A673 (cell line): ENCODE measurements around the gene NOM1. TPM values are rescaled to one million over a fixed set of nuclear protein-coding genes. Genes with fewer than 3 reads are reported as not detected.
A peak's percentile ranks its signal among the peaks of the same experiment; 100 is the strongest.
"Not testable (repeated sequence)": the region's sequence is repeated elsewhere in the genome, so short reads cannot be mapped to it uniquely, and the experiment has no call there.

Source experiments
- BruUV-seq: library from RNA; stranded (reverse); fragments of 400-500 nt; replicated peaks from 2 replicates; lab custom pipeline; 2021; lab: Mats Ljungman, UMichigan
- CTCF ChIA-PET: fragments of 300-600 bp; sonication (Branson Sonifier 250); formaldehyde crosslinking; loops from one replicate; lab custom pipeline; 2022; ENCODE audit warnings: antibody characterized with exemption; lab: Charles Lee
- POLR2A ChIA-PET: fragments of 300-600 bp; sonication (Branson Sonifier 250); formaldehyde crosslinking; loops from one replicate; lab custom pipeline; 2022; ENCODE audit warnings: antibody characterized with exemption; ENCODE audit not compliant: low non-redundant PET; lab: Charles Lee
- DNase-seq: peaks from one replicate; pipeline ENCODE4 v3.0.0-alpha.2; 2015; ENCODE audit warnings: low spot score
- H3K27ac ChIP-seq: fragments of 200-600 bp; sonication (generic); 2 replicates; pipeline ENCODE4 v1.5.1; 2016; ENCODE audit warnings: mixed run types, low read depth, mild to moderate bottlenecking, mixed read lengths, antibody characterized with exemption, low read length; ENCODE audit not compliant: poor library complexity, severe bottlenecking
- H3K27me3 ChIP-seq: fragments of 200-600 bp; sonication (generic); replicated peaks from 2 replicates; pipeline ENCODE4 v1.6.1; 2017; ENCODE audit warnings: mixed run types, low read depth, mild to moderate bottlenecking, mixed read lengths, antibody characterized with exemption, low read length; ENCODE audit not compliant: insufficient read depth, poor library complexity
- H3K36me3 ChIP-seq: fragments of 200-600 bp; sonication (generic); 2 replicates; pipeline ENCODE4 v1.6.1; 2016; ENCODE audit warnings: mixed run types, mild to moderate bottlenecking, mixed read lengths, antibody characterized with exemption, low read length; ENCODE audit not compliant: insufficient read depth, poor library complexity, severe bottlenecking
- H3K4me1 ChIP-seq: fragments of 200-600 bp; sonication (generic); 2 replicates; pipeline ENCODE4 v1.6.1; 2017; ENCODE audit warnings: mixed run types, mild to moderate bottlenecking, mixed read lengths, antibody characterized with exemption, low read length; ENCODE audit not compliant: insufficient read depth, poor library complexity, severe bottlenecking
- H3K4me3 ChIP-seq: fragments of 200-600 bp; sonication (generic); 2 replicates; pipeline ENCODE4 v1.5.1; 2016; ENCODE audit warnings: low read depth, mixed run types, mild to moderate bottlenecking, mixed read lengths, low read length; ENCODE audit not compliant: poor library complexity, severe bottlenecking
- H3K9me3 ChIP-seq: fragments of 200-600 bp; sonication (generic); 2 replicates; pipeline ENCODE4 v1.6.1; 2016; ENCODE audit warnings: mixed run types, low read depth, mild to moderate bottlenecking, mixed read lengths, antibody characterized with exemption, low read length; ENCODE audit not compliant: poor library complexity, severe bottlenecking
- CTCF ChIP-seq: fragments of 300-800, 200-600 bp; sonication (generic); conservative IDR thresholded peaks from 2 replicates; pipeline ENCODE4 v1.5.1; 2017; ENCODE audit warnings: low read depth, mild to moderate bottlenecking, antibody characterized with exemption, low read length, moderate library complexity, mixed read lengths
- EZH2 ChIP-seq: fragments of 200-600 bp; sonication (generic); IDR thresholded peaks from 2 replicates; pipeline ENCODE4 v1.6.1; 2017; ENCODE audit warnings: borderline replicate concordance, low read depth, mild to moderate bottlenecking, mixed read lengths, antibody characterized with exemption, low read length; ENCODE audit not compliant: poor library complexity, severe bottlenecking
- intact Hi-C: fragments of 100-400 bp; cut with micrococcal nuclease; formaldehyde crosslinking; loops from one replicate; pipeline ENCODE4 v1.10.0; 2022; ENCODE audit not compliant: unreplicated experiment
- total RNA-seq: library from RNA; stranded (reverse); gene quantifications from 2 replicates; pipeline ENCODE4 v1.2.3, GENCODE V29; 2021

Gene NOM1
- total RNA-seq, 1 experiment from 2014 or later: 34.1 TPM

- H3K9me3 ChIP-seq: no peaks in the 10 kb centered on the region
- TF ChIP-seq CTCF: no peak
- no peaks in the 10 kb centered on the region for H3K36me3 ChIP-seq
- CTCF ChIA-PET: no interaction called here
- no peak overlapping the region for H3K4me3 ChIP-seq
- H3K27me3 ChIP-seq: no peaks in the 10 kb centered on the region
- no TSS peak for BruUV-seq
- H3K4me1 ChIP-seq: no peaks in the 10 kb centered on the region
- DNase-seq: no peak
- intact Hi-C loops: no loop called here
- POLR2A ChIA-PET: no interaction called here
- no peak overlapping the region for H3K27ac ChIP-seq
These were observed 43.3 kb upstream of the NOM1 start for GRCh38 chr7:156906200-156906649.

- no peaks in the 10 kb centered on the region for H3K9me3 ChIP-seq
- POLR2A ChIA-PET: no interaction called here
- TF ChIP-seq EZH2 (no peak), CTCF (no peak)
- peak; percentile 26 for DNase-seq
- no peak overlapping the region for H3K4me3 ChIP-seq
- H3K27me3 ChIP-seq: no peaks in the 10 kb centered on the region
- no peaks in the 10 kb centered on the region for H3K36me3 ChIP-seq
- no TSS peak for BruUV-seq
- H3K27ac ChIP-seq: no peak overlapping the region
- CTCF ChIA-PET: no interaction called here
- no peaks in the 10 kb centered on the region for H3K4me1 ChIP-seq
- intact Hi-C loops: no loop called here
These were observed 41.9 kb upstream of the NOM1 start for GRCh38 chr7:156907656-156908055.

GRCh38 chr7:156909574-156910252, 39.8 kb upstream of the NOM1 start:
- H3K4me3 ChIP-seq, intact Hi-C loops, H3K27ac ChIP-seq, CTCF ChIA-PET, H3K27me3 ChIP-seq, H3K36me3 ChIP-seq, BruUV-seq, DNase-seq, POLR2A ChIA-PET, H3K4me1 ChIP-seq, H3K9me3 ChIP-seq: not testable (repeated sequence)

- no peaks in the 10 kb centered on the region for H3K9me3 ChIP-seq
- DNase-seq: no peak
- CTCF ChIA-PET: no interaction called here
- POLR2A ChIA-PET: no interaction called here
- H3K4me3 ChIP-seq: no peak overlapping the region
- BruUV-seq: no TSS peak
- H3K27ac ChIP-seq: no peak overlapping the region
- intact Hi-C loops: no loop called here
- H3K27me3 ChIP-seq: peaks cover 9% of the 10 kb centered on the region
- TF ChIP-seq EZH2 (no peak), CTCF (no peak)
- no peaks in the 10 kb centered on the region for H3K36me3 ChIP-seq
- H3K4me1 ChIP-seq: no peaks in the 10 kb centered on the region
These were observed 30.9 kb upstream of the NOM1 start for GRCh38 chr7:156918635-156919034.
